Transverse colon (tissue), 4 donors: ENCODE results near the gene PALMD. TPM values are rescaled to one million over a fixed set of nuclear protein-coding genes. Genes with fewer than 3 reads are reported as not detected.

Experiments
- DNase-seq: peaks from one replicate; pipeline ENCODE4 v3.0.0-alpha.2; 2019
- H3K27ac ChIP-seq, 4 donors: fragments of 200-600 bp; sonication (generic); 2 replicates each; pipeline ENCODE4 v1.5.1; 2016 to 2018; ENCODE audit warnings: inconsistent platforms in 4 of 4
- H3K27me3 ChIP-seq: fragments of 200-600 bp; sonication (generic); 2 replicates; pipeline ENCODE4 v1.5.1; 2017; ENCODE audit warnings: inconsistent platforms
- H3K36me3 ChIP-seq, 4 donors: fragments of 200-600 bp; sonication (generic); 2 replicates each; pipeline ENCODE4 v1.5.1; 2017 to 2019; ENCODE audit warnings: inconsistent platforms in 4 of 4
- H3K4me1 ChIP-seq, 4 donors: fragments of 200-600 bp; sonication (generic); 2 replicates each; pipeline ENCODE4 v1.5.1; 2017 to 2020; ENCODE audit warnings: inconsistent platforms in 4 of 4
- H3K4me3 ChIP-seq, 4 donors: fragments of 200-600 bp; sonication (generic); 1 replicate in 1 of 4; 2 replicates in 3 of 4; pipeline versions ENCODE4 v1.5.1 to v1.6.1; 2017 to 2019; ENCODE audit warnings: inconsistent platforms in 4 of 4
- H3K9me3 ChIP-seq, 2 donors: fragments of 200-600 bp; sonication (generic); 2 replicates each; pipeline ENCODE4 v1.5.1; 2017 to 2019; ENCODE audit warnings: inconsistent platforms in 2 of 2
- CTCF ChIP-seq, 5 experiments: fragments of 200-600 bp in 3 of 5; fragments of 450-650 bp in 2 of 5; sonication (generic) in 3 of 5; IDR thresholded peaks; 1 replicate in 2 of 5; 2 replicates in 3 of 5; pipeline ENCODE4 v1.5.1; 2016 to 2017; ENCODE audit warnings: antibody characterized with exemption in 5 of 5, inconsistent platforms in 3 of 5, mild to moderate bottlenecking in 2 of 5, moderate library complexity in 1 of 5
- EP300 ChIP-seq: sonication (generic); formaldehyde crosslinking; IDR thresholded peaks from one replicate; pipeline ENCODE4 v1.6.1; 2017; ENCODE audit warnings: antibody characterized with exemption, low read depth
- POLR2A ChIP-seq: fragments of 450-650 bp; IDR thresholded peaks from one replicate; pipeline ENCODE4 v1.6.1; 2016; ENCODE audit warnings: antibody characterized with exemption, mild to moderate bottlenecking, moderate library complexity
- POLR2AphosphoS5 ChIP-seq, 3 donors: sonication (generic); formaldehyde crosslinking; IDR thresholded peaks; one replicate each; pipeline ENCODE4 v1.6.1; 2016; ENCODE audit warnings: antibody characterized with exemption in 3 of 3
- WGBS, 2 donors: methylation state at CpG; one replicate each; pipeline ENCODE4 v1.1.5; 2018; ENCODE audit warnings: low coverage in 1 of 2; 5-methylcytosine and 5-hydroxymethylcytosine counted together
- in situ Hi-C, 4 donors: fragments of 200-750 bp; cut with MboI; loops; one replicate each; pipeline versions ENCODE4 v1.15.0 to v1.15.1; 2017; ENCODE audit warnings: low sequenced_read_pairs in 3 of 4, low pct_ligation_motif_present in 1 of 4, low pct_unique_long_range_greater_than_20kb in 1 of 4
- intact Hi-C: fragments of 100-400 bp; cut with DNase I; formaldehyde crosslinking; loops from one replicate; pipeline ENCODE4 v1.15.1; 2023; ENCODE audit warnings: low total_unique reads
- total RNA-seq, 4 donors: library from RNA; depleted of rRNA; stranded (reverse); fragments of >200 nt; gene quantifications; one replicate each; pipeline ENCODE4 v1.1.0, GENCODE V29; 2016

The PALMD gene
- total RNA-seq: 1 to 10 TPM; 1.9 to 4.4 (median 2.9) TPM

- in situ Hi-C loops: no loop called here
- H3K4me1 ChIP-seq: peaks cover 0 to 10% (median 0%) of the 10 kb centered on the region in 4 donors
- no peaks in the 10 kb centered on the region for H3K9me3 ChIP-seq
- H3K27me3 ChIP-seq: peaks cover 4% of the 10 kb centered on the region
- H3K4me3 ChIP-seq: peak within 1 kb of the TSS in 3 of 4 donors; percentile 2 to 24 (median 12)
- intact Hi-C loops: no loop called here
- no peaks in the 10 kb centered on the region for H3K36me3 ChIP-seq
- peak within 1 kb of the TSS; percentile 5 to 40 (median 22) for H3K27ac ChIP-seq
- peak; percentile 8 for DNase-seq
- WGBS, 2 donors: 15 to 23% methylated on average over 4 to 17 of the region's 17 CpGs
- TF ChIP-seq CTCF (IDR thresholded peaks at IDR 0.05) (no peak), EP300 (no peak), POLR2AphosphoS5 (IDR thresholded peaks at IDR 0.05) (no peak), POLR2A (no peak)
Observed at GRCh38 chr1:99645699-99646531, at the start of gene PALMD. Gene PALMD, plus strand, starts transcription at chr1:99646113. Its CDS starts 205 bp downstream, at chr1:99646318.

GRCh38 chr1:99598738-99599411 is 47.0 kb upstream of the PALMD start:
- WGBS, 2 donors: 86 to 92% methylated on average over 2 of the region's 2 CpGs
- no peak for DNase-seq
- no peaks in the 10 kb centered on the region for H3K27me3 ChIP-seq
- in situ Hi-C loops (no loop called here), intact Hi-C loops (no loop called here)
- H3K36me3 ChIP-seq: no peaks in the 10 kb centered on the region
- H3K4me1 ChIP-seq: no peaks in the 10 kb centered on the region
- no peak overlapping the region for H3K27ac ChIP-seq
- H3K4me3 ChIP-seq: no peak overlapping the region
- TF ChIP-seq POLR2A (no peak), CTCF (IDR thresholded peaks at IDR 0.05) (no peak)
- H3K9me3 ChIP-seq: no peaks in the 10 kb centered on the region

GRCh38 chr1:99599678-99600175 is 46.2 kb upstream of the PALMD start:
- intact Hi-C loops: no loop called here
- no peak for TF ChIP-seq EP300
- no peak for TF ChIP-seq CTCF (IDR thresholded peaks at IDR 0.05)
- TF ChIP-seq POLR2AphosphoS5 (IDR thresholded peaks at IDR 0.05): no peak
- Histone ChIP-seq H3K27ac (no peak overlapping the region), H3K9me3 (no peaks in the 10 kb centered on the region), H3K4me1 (no peaks in the 10 kb centered on the region), H3K4me3 (no peak overlapping the region), H3K36me3 (no peaks in the 10 kb centered on the region), H3K27me3 (no peaks in the 10 kb centered on the region)
- no peak for DNase-seq
- in situ Hi-C loops: no loop called here
- 93 to 100% methylated on average over 1 to 5 of the region's 5 CpGs for WGBS, 2 donors

- H3K27ac ChIP-seq: no peak overlapping the region
- H3K9me3 ChIP-seq: no peaks in the 10 kb centered on the region
- in situ Hi-C loops (no loop called here), intact Hi-C loops (no loop called here)
- no peaks in the 10 kb centered on the region for H3K4me1 ChIP-seq
- no peaks in the 10 kb centered on the region for H3K36me3 ChIP-seq
- 49 to 63% methylated on average over 3 of the region's 3 CpGs for WGBS, 2 donors
- H3K4me3 ChIP-seq: no peak overlapping the region
- no peaks in the 10 kb centered on the region for H3K27me3 ChIP-seq
- DNase-seq: no peak
- no peak for TF ChIP-seq EP300
- TF ChIP-seq POLR2AphosphoS5 (IDR thresholded peaks at IDR 0.05): no peak
- no peak for TF ChIP-seq POLR2A
- no peak for TF ChIP-seq CTCF (IDR thresholded peaks at IDR 0.05)
Observed at GRCh38 chr1:99600782-99601181, 45.1 kb upstream of the PALMD start.
